ENCODE measurements around the gene NEU2.

DNA sequence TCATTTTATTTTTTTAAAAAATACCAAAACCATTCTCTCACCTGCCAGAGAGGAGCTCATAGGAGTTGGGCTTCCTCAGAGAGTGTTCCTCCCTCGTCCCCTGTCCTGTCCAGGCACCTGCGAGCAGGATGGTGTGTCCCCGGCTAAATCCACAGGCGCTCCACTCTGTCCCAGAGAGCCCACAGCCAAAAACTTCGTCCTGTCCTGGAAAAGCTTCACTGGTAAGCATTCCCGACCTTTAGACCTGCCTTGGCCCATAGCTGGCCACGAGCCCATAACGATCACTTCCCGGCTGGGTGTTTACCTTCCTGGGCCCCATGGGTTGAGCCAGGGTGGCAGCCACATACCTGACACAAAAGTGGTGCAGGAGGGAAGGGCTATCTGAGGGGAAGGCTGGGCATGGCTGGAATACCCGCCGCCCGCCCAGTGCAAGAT lies 19.4 kb upstream of the NEU2 start, which contains the start of gene NGEF:
- TF ChIP-seq ZNF354C (tag by site-specific recombination; IDR thresholded peaks at IDR 0.05; ENCODE audit: borderline replicate concordance, low read depth) (no peak), ZNF274 (IDR thresholded peaks at IDR 0.05; ENCODE audit: low read length) (no peak), ZNF274 (tag by site-specific recombination; IDR thresholded peaks at IDR 0.05; ENCODE audit: borderline replicate concordance) (no peak), ZNF473 (tag by site-specific recombination; IDR thresholded peaks at IDR 0.05) (no peak), ZNF629 (tag by site-specific recombination; IDR thresholded peaks at IDR 0.05) (no peak), ZNF558 (tag by site-specific recombination; IDR thresholded peaks at IDR 0.05) (no peak), ZNF670 (tag by site-specific recombination; IDR thresholded peaks at IDR 0.05; ENCODE audit: low read depth) (no peak), ZNF157 (tag by site-specific recombination; IDR thresholded peaks at IDR 0.05) (no peak), SP2 (tag by site-specific recombination; IDR thresholded peaks at IDR 0.05) (no peak), ZNF324 (tag by site-specific recombination; IDR thresholded peaks at IDR 0.05) (no peak), ZNF148 (tag by site-specific recombination; IDR thresholded peaks at IDR 0.05; ENCODE audit: borderline replicate concordance) (no peak)
- TF ChIP-seq, protein P1, sequence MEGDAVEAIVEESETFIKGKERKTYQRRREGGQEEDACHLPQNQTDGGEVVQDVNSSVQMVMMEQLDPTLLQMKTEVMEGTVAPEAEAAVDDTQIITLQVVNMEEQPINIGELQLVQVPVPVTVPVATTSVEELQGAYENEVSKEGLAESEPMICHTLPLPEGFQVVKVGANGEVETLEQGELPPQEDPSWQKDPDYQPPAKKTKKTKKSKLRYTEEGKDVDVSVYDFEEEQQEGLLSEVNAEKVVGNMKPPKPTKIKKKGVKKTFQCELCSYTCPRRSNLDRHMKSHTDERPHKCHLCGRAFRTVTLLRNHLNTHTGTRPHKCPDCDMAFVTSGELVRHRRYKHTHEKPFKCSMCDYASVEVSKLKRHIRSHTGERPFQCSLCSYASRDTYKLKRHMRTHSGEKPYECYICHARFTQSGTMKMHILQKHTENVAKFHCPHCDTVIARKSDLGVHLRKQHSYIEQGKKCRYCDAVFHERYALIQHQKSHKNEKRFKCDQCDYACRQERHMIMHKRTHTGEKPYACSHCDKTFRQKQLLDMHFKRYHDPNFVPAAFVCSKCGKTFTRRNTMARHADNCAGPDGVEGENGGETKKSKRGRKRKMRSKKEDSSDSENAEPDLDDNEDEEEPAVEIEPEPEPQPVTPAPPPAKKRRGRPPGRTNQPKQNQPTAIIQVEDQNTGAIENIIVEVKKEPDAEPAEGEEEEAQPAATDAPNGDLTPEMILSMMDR (tag by site-specific recombination; IDR thresholded peaks at IDR 0.05) = no peak
